ENCODE results near the gene CLEC4G. TPM values are rescaled to one million over a fixed set of nuclear protein-coding genes. Genes with fewer than 3 reads are reported as not detected.

The CLEC4G gene
- total and polyA plus RNA-seq, 9 of the 15 experiments (the other 6 are each of a cell fraction or from before 2014, with no cell fraction given), result not detected

DNA sequence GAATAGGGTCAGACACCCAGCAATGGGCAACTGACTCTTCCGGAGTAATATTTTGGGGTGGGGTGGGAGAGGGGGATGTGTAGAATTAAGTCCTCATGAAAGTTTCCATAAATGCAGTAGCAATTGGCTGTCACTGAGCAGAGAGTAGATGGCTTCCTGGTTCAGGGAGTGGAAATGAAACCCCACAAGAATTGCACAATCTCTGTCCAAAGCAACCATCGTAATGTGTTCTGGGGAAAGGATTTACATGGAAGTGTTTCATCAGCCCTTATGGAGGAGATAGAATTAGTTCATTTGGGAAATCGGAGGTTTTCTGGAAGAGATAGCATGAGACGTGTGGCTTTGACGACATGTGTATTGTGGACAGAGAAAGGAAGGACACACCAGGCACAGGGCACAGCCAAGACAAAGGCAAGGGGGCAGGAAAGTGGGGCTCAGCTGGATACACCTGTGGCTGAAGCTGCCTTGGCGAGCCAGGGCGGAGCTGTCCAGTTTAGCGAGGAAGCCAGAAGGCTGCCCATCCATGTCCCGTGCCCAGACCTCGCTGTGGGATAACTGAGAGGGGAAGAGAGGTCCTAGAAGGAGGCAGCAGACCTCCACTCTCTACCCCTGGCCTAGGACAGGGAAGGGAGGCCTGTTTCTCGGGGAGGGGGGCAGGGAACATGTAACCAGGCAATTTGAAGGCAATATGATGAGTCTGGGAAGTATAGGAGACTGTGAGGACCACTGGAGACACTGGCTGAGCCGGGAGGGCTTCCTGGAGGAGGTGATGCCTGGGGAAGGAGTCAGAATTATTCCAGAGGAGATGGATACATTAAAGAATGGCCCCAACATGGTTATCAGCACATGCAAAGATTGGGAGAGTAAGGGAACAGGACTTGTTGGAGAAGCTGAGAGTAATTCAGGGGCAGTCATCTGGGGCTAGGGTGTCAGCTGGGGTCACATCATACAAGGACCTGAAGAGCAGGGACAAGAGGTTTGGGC is 2.6 kb upstream of the CLEC4G start:
- no peaks in the 10 kb centered on the region for H3K9me3 ChIP-seq (replicated peaks; ENCODE audit: control insufficient read depth, insufficient read depth, low read depth, low read length)
- FAIRE-seq, result no peak
- POLR2A ChIA-PET, result interaction anchor here (0.5 to 0.8 kb wide), 2 partner anchors 13 to 44 kb away, joined by 3 read pairs; partner anchors contain the start of gene CD209
- TF ChIP-seq ZFP30 (CRISPR knock-in tag; IDR thresholded peaks at IDR 0.05; ENCODE audit: borderline replicate concordance) (no peak), SOX6 (IDR thresholded peaks at IDR 0.05) (no peak), SRSF9 (IDR thresholded peaks at IDR 0.05; ENCODE audit: borderline replicate concordance, low read depth, low read length) (no peak), CBFB (CRISPR knock-in tag; IDR thresholded peaks at IDR 0.05) (no peak), AFF1 (IDR thresholded peaks at IDR 0.05; ENCODE audit: low read depth in 1 of 2, partially characterized antibody in 2 of 2) (no peak), RREB1 (CRISPR knock-in tag; IDR thresholded peaks at IDR 0.05) (no peak), EWSR1 (IDR thresholded peaks at IDR 0.05; ENCODE audit: borderline replicate concordance, low read depth, partially characterized antibody) (no peak)

More for the DNA sequence above, 2.6 kb upstream of the CLEC4G start:
- Histone ChIP-seq H3K27me3 (ENCODE audit: control insufficient read depth in 2 of 2, insufficient read depth in 2 of 2, low read length in 2 of 2) (peaks cover 10 to 23% of the 10 kb centered on the region in 2 experiments; a peak in 4 of 5 replicates), H3K4me1 (replicated peaks in 1 of 2; ENCODE audit: control insufficient read depth in 2 of 2, insufficient read depth in 2 of 2, low read length in 2 of 2) (peaks cover 0 to 16% of the 10 kb centered on the region in 2 experiments; a peak in 2 of 5 replicates), H3K27ac (ENCODE audit: extremely low read depth, low read depth, low read length) (no peak overlapping the region), H3K36me3 (ENCODE audit: control insufficient read depth, insufficient read depth, low read length) (no peaks in the 10 kb centered on the region), H3K9me1 (ENCODE audit: control insufficient read depth, insufficient read depth, low read length) (no peaks in the 10 kb centered on the region), H4K20me1 (replicated peaks; ENCODE audit: control insufficient read depth, insufficient read depth, low read length) (0 out of 2 replicates have a peak, but pooled peaks cover under 1% of the 10 kb centered on the region), H2AFZ (ENCODE audit: low read depth, low read length) (no peak overlapping the region), H3K9ac (ENCODE audit: insufficient read depth in 1 of 2, low read depth in 2 of 2, low read length in 2 of 2) (no peak overlapping the region), H3K4me3 (no peak overlapping the region), H3K4me2 (ENCODE audit: insufficient read depth, low read length) (no peak overlapping the region), H3K79me2 (ENCODE audit: control insufficient read depth, insufficient read depth, low read length) (no peaks in the 10 kb centered on the region)
- intact Hi-C loops (cut with micrococcal nuclease), result no loop called here
- in situ Hi-C loops (cut with MboI), result no loop called here
- no TSS peak for BruUV-seq (replicated peaks)
- ATAC-seq (no peak), DNase-seq (ENCODE audit: extremely low read depth in 1 of 4, low spot score in 3 of 4) (no peak)
- CTCF ChIA-PET (ENCODE audit: low intra/inter-chr PET ratio), result no interaction called here
- whole genome bisulfite sequencing (ENCODE audit: insufficient coverage, low coverage, missing lambda C conversion rate), result 4% methylated on average over 11 of the region's 12 CpGs
